ENCODE results near the gene PIGL.

- TF ChIP-seq CTCF (IDR thresholded peaks at IDR 0.05) (no peak), EZH2 (IDR thresholded peaks at IDR 0.05; ENCODE audit: borderline replicate concordance, insufficient read depth, low read depth, low read length, poor library complexity, severe bottlenecking) (no peak)
These were observed 103.0 kb downstream of the PIGL start for GRCh38 chr17:16319969-16320368.

All from B cell (primary cell).